Measurements from ENCODE around the gene CROCC2. TPM values are rescaled to one million over a fixed set of nuclear protein-coding genes. Genes with fewer than 3 reads are reported as not detected.
A peak's percentile ranks its signal among the peaks of the same experiment; 100 is the strongest.

Gene CROCC2
- total and polyA plus RNA-seq, 2 of the 13 experiments (the other 11 are each of a cell fraction or from before 2014, with no cell fraction given): not detected

DNA sequence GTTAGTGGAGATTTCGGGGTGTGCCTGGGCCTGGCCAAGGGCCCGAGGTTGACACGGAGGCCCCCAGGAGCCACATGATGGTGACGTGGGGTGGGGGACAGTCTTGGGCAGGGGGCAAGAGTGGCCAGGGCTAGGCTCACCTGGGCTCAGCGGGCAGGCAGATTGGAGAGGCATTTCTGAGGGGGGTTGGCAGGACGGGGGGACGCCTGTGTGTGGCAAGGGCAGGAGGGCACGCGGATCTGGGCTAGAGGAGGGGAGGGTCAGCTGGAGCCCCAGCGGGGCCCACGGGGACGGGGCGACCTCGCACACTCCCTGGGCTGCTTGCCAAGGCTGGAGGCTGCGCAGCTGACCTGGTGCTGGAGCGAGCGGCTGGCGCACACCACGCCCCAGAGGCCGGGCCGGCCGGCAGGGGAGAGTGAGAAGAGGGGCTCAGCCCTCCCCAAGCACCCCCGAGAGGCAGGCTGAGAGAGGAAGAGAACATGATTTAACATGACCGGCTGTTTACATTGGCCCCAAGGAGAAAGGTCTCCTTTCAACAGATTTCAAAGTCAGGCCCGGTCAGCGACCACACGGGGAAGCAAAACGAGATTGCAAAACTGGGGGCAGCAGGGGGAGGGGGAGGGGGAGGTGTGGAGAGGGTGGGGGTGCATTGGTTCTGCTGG is 54.3 kb downstream of the CROCC2 start (continued):
- TF ChIP-seq NR3C1 (CRISPR knock-in tag; IDR thresholded peaks at IDR 0.05): no peak
- TF ChIP-seq ADNP (CRISPR knock-in tag; IDR thresholded peaks at IDR 0.05): no peak
- no peak for TF ChIP-seq U2AF2 (IDR thresholded peaks at IDR 0.05; ENCODE audit: low read depth, low read length)
- TF ChIP-seq MED13 (CRISPR knock-in tag; IDR thresholded peaks at IDR 0.05): peak; percentile 68
- TF ChIP-seq RNF2 (conservative IDR thresholded peaks at IDR 0.05; ENCODE audit: low read depth): no peak
- TF ChIP-seq CCDC6 (CRISPR knock-in tag; IDR thresholded peaks at IDR 0.05): peak; percentile 69; the same call in 1 of the 2 replicates
- TF ChIP-seq, protein P1, sequence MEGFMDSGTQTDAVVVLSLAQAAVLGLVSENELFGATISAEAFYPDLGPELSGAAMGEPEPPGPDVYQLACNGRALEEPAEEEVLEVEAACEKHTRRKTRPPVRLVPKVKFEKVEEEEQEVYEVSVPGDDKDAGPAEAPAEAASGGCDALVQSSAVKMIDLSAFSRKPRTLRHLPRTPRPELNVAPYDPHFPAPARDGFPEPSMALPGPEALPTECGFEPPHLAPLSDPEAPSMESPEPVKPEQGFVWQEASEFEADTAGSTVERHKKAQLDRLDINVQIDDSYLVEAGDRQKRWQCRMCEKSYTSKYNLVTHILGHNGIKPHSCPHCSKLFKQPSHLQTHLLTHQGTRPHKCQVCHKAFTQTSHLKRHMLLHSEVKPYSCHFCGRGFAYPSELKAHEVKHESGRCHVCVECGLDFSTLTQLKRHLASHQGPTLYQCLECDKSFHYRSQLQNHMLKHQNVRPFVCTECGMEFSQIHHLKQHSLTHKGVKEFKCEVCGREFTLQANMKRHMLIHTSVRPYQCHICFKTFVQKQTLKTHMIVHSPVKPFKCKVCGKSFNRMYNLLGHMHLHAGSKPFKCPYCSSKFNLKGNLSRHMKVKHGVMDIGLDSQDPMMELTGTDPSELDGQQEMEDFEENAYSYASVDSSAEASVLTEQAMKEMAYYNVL (CRISPR knock-in tag; IDR thresholded peaks at IDR 0.05; ENCODE audit: borderline replicate concordance): peak; percentile 83
- TF ChIP-seq, protein P2, sequence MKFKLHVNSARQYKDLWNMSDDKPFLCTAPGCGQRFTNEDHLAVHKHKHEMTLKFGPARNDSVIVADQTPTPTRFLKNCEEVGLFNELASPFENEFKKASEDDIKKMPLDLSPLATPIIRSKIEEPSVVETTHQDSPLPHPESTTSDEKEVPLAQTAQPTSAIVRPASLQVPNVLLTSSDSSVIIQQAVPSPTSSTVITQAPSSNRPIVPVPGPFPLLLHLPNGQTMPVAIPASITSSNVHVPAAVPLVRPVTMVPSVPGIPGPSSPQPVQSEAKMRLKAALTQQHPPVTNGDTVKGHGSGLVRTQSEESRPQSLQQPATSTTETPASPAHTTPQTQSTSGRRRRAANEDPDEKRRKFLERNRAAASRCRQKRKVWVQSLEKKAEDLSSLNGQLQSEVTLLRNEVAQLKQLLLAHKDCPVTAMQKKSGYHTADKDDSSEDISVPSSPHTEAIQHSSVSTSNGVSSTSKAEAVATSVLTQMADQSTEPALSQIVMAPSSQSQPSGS (CRISPR knock-in tag; IDR thresholded peaks at IDR 0.05): peak; percentile 68
- TF ChIP-seq RBM22 (optimal IDR thresholded peaks at IDR 0.05; ENCODE audit: low read length): no peak
- TF ChIP-seq, protein P3, sequence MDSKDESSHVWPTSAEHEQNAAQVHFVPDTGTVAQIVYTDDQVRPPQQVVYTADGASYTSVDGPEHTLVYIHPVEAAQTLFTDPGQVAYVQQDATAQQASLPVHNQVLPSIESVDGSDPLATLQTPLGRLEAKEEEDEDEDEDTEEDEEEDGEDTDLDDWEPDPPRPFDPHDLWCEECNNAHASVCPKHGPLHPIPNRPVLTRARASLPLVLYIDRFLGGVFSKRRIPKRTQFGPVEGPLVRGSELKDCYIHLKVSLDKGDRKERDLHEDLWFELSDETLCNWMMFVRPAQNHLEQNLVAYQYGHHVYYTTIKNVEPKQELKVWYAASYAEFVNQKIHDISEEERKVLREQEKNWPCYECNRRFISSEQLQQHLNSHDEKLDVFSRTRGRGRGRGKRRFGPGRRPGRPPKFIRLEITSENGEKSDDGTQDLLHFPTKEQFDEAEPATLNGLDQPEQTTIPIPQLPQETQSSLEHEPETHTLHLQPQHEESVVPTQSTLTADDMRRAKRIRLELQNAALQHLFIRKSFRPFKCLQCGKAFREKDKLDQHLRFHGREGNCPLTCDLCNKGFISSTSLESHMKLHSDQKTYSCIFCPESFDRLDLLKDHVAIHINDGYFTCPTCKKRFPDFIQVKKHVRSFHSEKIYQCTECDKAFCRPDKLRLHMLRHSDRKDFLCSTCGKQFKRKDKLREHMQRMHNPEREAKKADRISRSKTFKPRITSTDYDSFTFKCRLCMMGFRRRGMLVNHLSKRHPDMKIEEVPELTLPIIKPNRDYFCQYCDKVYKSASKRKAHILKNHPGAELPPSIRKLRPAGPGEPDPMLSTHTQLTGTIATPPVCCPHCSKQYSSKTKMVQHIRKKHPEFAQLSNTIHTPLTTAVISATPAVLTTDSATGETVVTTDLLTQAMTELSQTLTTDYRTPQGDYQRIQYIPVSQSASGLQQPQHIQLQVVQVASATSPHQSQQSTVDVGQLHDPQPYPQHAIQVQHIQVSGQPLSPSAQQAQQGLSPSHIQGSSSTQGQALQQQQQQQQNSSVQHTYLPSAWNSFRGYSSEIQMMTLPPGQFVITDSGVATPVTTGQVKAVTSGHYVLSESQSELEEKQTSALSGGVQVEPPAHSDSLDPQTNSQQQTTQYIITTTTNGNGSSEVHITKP (CRISPR knock-in tag; IDR thresholded peaks at IDR 0.05; ENCODE audit: low read depth): peak; percentile 57; the same call in 1 of the 2 replicates
- TF ChIP-seq, protein P4, sequence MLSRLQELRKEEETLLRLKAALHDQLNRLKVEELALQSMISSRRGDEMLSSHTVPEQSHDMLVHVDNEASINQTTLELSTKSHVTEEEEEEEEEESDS (CRISPR knock-in tag; IDR thresholded peaks at IDR 0.05; ENCODE audit: borderline replicate concordance): 0 out of 2 replicates have a peak, but pooled peaks have one; percentile 52
- peak; percentile 33; the same call in 1 of the 2 replicates for TF ChIP-seq CBX5 (CRISPR knock-in tag; IDR thresholded peaks at IDR 0.05; ENCODE audit: borderline replicate concordance)
- peak; percentile 61; the same call in 1 of the 2 replicates for TF ChIP-seq NFKB2 (CRISPR knock-in tag; IDR thresholded peaks at IDR 0.05; ENCODE audit: borderline replicate concordance)
- TF ChIP-seq, protein P5, sequence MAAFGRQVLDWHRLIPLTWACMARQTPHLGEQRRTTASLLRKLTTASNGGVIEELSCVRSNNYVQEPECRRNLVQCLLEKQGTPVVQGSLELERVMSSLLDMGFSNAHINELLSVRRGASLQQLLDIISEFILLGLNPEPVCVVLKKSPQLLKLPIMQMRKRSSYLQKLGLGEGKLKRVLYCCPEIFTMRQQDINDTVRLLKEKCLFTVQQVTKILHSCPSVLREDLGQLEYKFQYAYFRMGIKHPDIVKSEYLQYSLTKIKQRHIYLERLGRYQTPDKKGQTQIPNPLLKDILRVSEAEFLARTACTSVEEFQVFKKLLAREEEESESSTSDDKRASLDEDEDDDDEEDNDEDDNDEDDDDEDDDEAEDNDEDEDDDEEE (CRISPR knock-in tag; IDR thresholded peaks at IDR 0.05): peak; percentile 66; the same call in 1 of the 2 replicates
- TF ChIP-seq SPEN (CRISPR knock-in tag; IDR thresholded peaks at IDR 0.05; ENCODE audit: low read depth): peak; percentile 92
- TF ChIP-seq, protein P6, sequence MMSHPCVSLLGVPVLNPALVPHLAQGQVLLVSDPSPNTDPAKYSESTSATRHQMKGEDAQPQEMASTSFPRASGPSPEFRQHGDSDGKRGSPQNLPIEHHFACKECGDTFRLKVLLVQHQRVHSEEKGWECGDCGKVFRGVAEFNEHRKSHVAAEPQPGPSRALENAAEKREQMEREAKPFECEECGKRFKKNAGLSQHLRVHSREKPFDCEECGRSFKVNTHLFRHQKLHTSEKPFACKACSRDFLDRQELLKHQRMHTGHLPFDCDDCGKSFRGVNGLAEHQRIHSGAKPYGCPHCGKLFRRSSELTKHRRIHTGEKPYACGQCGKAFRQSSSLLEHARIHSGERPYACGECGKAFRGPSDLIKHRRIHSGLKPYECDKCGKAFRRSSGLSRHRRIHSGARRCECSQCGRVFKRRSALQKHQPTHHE (CRISPR knock-in tag; IDR thresholded peaks at IDR 0.05; ENCODE audit: borderline replicate concordance): 0 out of 2 replicates have a peak, but pooled peaks have one; percentile 65
- no peak for TF ChIP-seq KLF12 (CRISPR knock-in tag; IDR thresholded peaks at IDR 0.05; ENCODE audit: borderline replicate concordance)
- TF ChIP-seq ZZZ3 (CRISPR knock-in tag; IDR thresholded peaks at IDR 0.05; ENCODE audit: borderline replicate concordance): 0 out of 2 replicates have a peak, but pooled peaks have one; percentile 34

Measured in HepG2 (cell line).